ENCODE measurements around the gene CACNA1H.
"Not testable (repeated sequence)": the region's sequence is repeated elsewhere in the genome, so short reads cannot be mapped to it uniquely, and the experiment has no call there.

GRCh38 chr16:1239575-1239974, 86.7 kb downstream of the CACNA1H start:
- not testable (repeated sequence) for TF ChIP-seq CTCF, EP300 (IDR thresholded peaks at IDR 0.05)
